Measurements from ENCODE around the gene PFDN2.
A peak's percentile ranks its signal among the peaks of the same experiment; 100 is the strongest.

PFDN2 gene

DNA sequence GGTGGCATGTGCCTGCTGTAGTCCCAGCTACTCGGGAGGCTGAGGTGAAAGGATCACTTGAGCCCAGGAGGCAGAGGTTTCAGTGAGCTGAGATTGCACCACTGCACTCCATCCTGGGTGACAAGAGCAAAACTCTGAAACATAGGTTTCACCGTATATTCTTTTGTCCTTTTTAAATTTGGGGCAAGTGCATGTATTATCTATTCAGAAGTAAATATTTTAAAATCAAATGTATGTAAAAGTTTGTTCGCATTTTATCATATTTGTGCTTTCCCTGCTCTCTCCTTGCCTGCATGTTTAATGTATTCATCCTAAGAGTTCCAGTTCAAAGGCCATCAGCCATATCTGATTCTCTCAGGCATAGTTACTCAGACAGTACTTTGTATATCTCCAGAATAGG, 28.0 kb upstream of the PFDN2 start:
- Histone ChIP-seq H3K4me2 (ENCODE audit: low read length) (no peak overlapping the region), H3K27ac (ENCODE audit: low read depth, low read length, poor library complexity, severe bottlenecking) (no peak overlapping the region), H2AFZ (ENCODE audit: low read length) (no peak overlapping the region), H3F3A (ENCODE audit: insufficient read depth, low read length) (no peaks in the 10 kb centered on the region), H3K36me3 (ENCODE audit: insufficient read depth, low read length) (no peaks in the 10 kb centered on the region), H3K9me2 (ENCODE audit: low read depth, low read length) (no peaks in the 10 kb centered on the region), H3K27me3 (ENCODE audit: insufficient read depth, low read length) (no peaks in the 10 kb centered on the region), H3K4me3 (ENCODE audit: low read depth, low read length, poor library complexity, severe bottlenecking) (no peak overlapping the region), H3K9me3 (ENCODE audit: low read length) (no peaks in the 10 kb centered on the region), H3K79me2 (ENCODE audit: insufficient read depth, low read length) (no peaks in the 10 kb centered on the region), H4K20me1 (ENCODE audit: insufficient read depth, low read length) (no peaks in the 10 kb centered on the region), H3K4me1 (ENCODE audit: insufficient read depth, low read length, severe bottlenecking) (no peaks in the 10 kb centered on the region), H3K9ac (ENCODE audit: low read length) (no peak overlapping the region)
- TF ChIP-seq CTCF (IDR thresholded peaks at IDR 0.05; ENCODE audit: low read length) = no peak
- no peak for TF ChIP-seq EZH2 (IDR thresholded peaks at IDR 0.05; ENCODE audit: borderline replicate concordance, low read length)

DNA sequence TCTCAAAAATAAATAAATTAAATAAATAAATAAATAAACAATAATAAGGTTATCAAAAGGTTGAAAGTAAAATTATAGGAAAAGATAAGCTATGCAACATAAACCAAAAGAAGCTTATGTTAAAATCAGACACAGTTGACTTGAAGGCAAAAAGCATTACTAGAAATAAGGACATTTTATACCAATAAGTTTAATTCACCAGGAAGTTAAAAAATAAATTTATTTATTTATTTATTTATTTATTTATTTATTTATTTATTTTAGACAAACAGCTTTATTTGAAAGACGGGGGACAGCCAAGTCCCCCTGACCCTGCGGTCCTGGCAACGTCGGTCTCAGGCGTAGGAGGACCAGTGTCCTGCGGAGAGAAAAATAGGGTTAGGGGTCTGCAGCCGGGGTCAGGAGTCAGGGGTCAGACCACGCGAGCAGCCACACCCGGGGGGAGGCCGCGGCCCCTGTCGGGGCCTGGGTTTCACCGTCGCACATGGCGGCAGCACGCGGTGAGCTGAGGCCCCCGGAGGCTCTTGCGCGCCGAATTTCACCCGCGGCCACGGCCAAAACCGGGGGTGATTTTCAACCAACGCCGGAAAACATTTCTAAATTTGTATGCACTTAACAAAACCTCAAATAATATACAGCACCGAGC, 23.0 kb upstream of the PFDN2 start:
- Histone ChIP-seq H3K4me3 (ENCODE audit: low read depth, low read length, poor library complexity, severe bottlenecking) (no peak overlapping the region), H3K79me2 (ENCODE audit: insufficient read depth, low read length) (no peaks in the 10 kb centered on the region), H3K27ac (ENCODE audit: low read depth, low read length, poor library complexity, severe bottlenecking) (no peak overlapping the region), H3K27me3 (ENCODE audit: insufficient read depth, low read length) (no peaks in the 10 kb centered on the region), H3K9me2 (ENCODE audit: low read depth, low read length) (no peaks in the 10 kb centered on the region), H3K4me1 (ENCODE audit: insufficient read depth, low read length, severe bottlenecking) (no peaks in the 10 kb centered on the region), H3K9ac (ENCODE audit: low read length) (no peak overlapping the region), H3K4me2 (ENCODE audit: low read length) (no peak overlapping the region), H4K20me1 (ENCODE audit: insufficient read depth, low read length) (no peaks in the 10 kb centered on the region), H3F3A (ENCODE audit: insufficient read depth, low read length) (no peaks in the 10 kb centered on the region), H2AFZ (ENCODE audit: low read length) (no peak overlapping the region), H3K36me3 (ENCODE audit: insufficient read depth, low read length) (no peaks in the 10 kb centered on the region; the same call in 1 of the 2 replicates), H3K9me3 (ENCODE audit: low read length) (no peaks in the 10 kb centered on the region)
- TF ChIP-seq CTCF (IDR thresholded peaks at IDR 0.05; ENCODE audit: low read length) = no peak
- no peak for TF ChIP-seq EZH2 (IDR thresholded peaks at IDR 0.05; ENCODE audit: borderline replicate concordance, low read length)

GRCh38 chr1:161139766-161140165, 21.9 kb upstream of the PFDN2 start:
- Histone ChIP-seq H3K79me2 (ENCODE audit: insufficient read depth, low read length) (no peaks in the 10 kb centered on the region), H3F3A (ENCODE audit: insufficient read depth, low read length) (no peaks in the 10 kb centered on the region), H4K20me1 (ENCODE audit: insufficient read depth, low read length) (no peaks in the 10 kb centered on the region), H3K27ac (ENCODE audit: low read depth, low read length, poor library complexity, severe bottlenecking) (no peak overlapping the region), H3K9me3 (ENCODE audit: low read length) (no peaks in the 10 kb centered on the region), H3K4me3 (ENCODE audit: low read depth, low read length, poor library complexity, severe bottlenecking) (no peak overlapping the region), H3K9ac (ENCODE audit: low read length) (no peak overlapping the region), H3K9me2 (ENCODE audit: low read depth, low read length) (no peaks in the 10 kb centered on the region), H2AFZ (ENCODE audit: low read length) (no peak overlapping the region), H3K36me3 (ENCODE audit: insufficient read depth, low read length) (no peaks in the 10 kb centered on the region; the same call in 1 of the 2 replicates), H3K27me3 (ENCODE audit: insufficient read depth, low read length) (no peaks in the 10 kb centered on the region), H3K4me1 (ENCODE audit: insufficient read depth, low read length, severe bottlenecking) (no peaks in the 10 kb centered on the region), H3K4me2 (ENCODE audit: low read length) (no peak overlapping the region)
- TF ChIP-seq EZH2 (IDR thresholded peaks at IDR 0.05; ENCODE audit: borderline replicate concordance, low read length) (no peak), CTCF (IDR thresholded peaks at IDR 0.05; ENCODE audit: low read length) (peak; percentile 34)
